Hepatocyte (in vitro differentiated cells): Measurements from ENCODE around the gene MYOD1.

Experiments used
- EZH2 ChIP-seq: fragments of 200-600 bp; sonication (generic); IDR thresholded peaks from 2 replicates; pipeline ENCODE4 v1.6.1; 2016; ENCODE audit warnings: antibody characterized with exemption, mild to moderate bottlenecking, borderline replicate concordance
- EZH2phosphoT487 ChIP-seq: fragments of 200-600 bp; sonication (generic); IDR thresholded peaks from one replicate; pipeline ENCODE4 v1.6.1; 2018; ENCODE audit warnings: antibody characterized with exemption, mild to moderate bottlenecking, low read depth, moderate library complexity; ENCODE audit not compliant: unreplicated experiment, severe bottlenecking
- TF ChIP-seq, protein P1 (sequence below): fragments of 200-600 bp; sonication (generic); IDR thresholded peaks from 2 replicates; pipeline ENCODE4 v1.5.1; 2016; ENCODE audit warnings: antibody characterized with exemption, mild to moderate bottlenecking; ENCODE audit not compliant: poor library complexity

DNA sequence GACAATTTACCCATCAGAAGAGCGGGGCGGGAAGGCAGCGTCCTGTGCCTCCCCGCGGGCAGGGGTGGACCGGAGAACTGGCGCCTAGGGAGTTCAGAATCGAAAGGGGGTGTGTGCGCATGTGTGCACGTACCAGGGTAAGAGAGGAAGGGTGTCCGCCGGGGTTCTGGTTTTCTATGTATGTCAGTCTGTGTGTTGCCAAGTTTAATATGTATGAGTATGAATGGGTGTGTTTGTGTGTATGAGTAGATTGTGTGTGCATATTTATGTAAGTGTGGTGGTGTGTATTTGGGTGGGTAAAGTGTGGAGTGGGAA is 17.2 kb downstream of the MYOD1 start:
- no peak for TF ChIP-seq EZH2phosphoT487
- TF ChIP-seq, protein P1, sequence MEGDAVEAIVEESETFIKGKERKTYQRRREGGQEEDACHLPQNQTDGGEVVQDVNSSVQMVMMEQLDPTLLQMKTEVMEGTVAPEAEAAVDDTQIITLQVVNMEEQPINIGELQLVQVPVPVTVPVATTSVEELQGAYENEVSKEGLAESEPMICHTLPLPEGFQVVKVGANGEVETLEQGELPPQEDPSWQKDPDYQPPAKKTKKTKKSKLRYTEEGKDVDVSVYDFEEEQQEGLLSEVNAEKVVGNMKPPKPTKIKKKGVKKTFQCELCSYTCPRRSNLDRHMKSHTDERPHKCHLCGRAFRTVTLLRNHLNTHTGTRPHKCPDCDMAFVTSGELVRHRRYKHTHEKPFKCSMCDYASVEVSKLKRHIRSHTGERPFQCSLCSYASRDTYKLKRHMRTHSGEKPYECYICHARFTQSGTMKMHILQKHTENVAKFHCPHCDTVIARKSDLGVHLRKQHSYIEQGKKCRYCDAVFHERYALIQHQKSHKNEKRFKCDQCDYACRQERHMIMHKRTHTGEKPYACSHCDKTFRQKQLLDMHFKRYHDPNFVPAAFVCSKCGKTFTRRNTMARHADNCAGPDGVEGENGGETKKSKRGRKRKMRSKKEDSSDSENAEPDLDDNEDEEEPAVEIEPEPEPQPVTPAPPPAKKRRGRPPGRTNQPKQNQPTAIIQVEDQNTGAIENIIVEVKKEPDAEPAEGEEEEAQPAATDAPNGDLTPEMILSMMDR = no peak
- no peak for TF ChIP-seq EZH2
